K562 (cell line): ENCODE data around the gene PLXNA2. TPM values are rescaled to one million over a fixed set of nuclear protein-coding genes. Genes with fewer than 3 reads are reported as not detected.

Experiments used
- FOXP1 ChIP-seq: sonication (generic); formaldehyde crosslinking; IDR thresholded peaks from 2 replicates; pipeline ENCODE4 v1.8.0; 2022; ENCODE audit warnings: mild to moderate bottlenecking, missing genetic modification reagents
- GABPB2 ChIP-seq: fragments of 250-450 bp; sonication (Bioruptor Pico); conservative IDR thresholded peaks from 2 replicates; pipeline ENCODE4 v1.5.1; 2021; ENCODE audit warnings: mild to moderate bottlenecking
- KAT7 ChIP-seq: sonication (generic); formaldehyde crosslinking; IDR thresholded peaks from 2 replicates; pipeline ENCODE4 v1.8.0; 2022; ENCODE audit warnings: missing genetic modification reagents, mild to moderate bottlenecking, borderline replicate concordance
- POLR3A ChIP-seq: IDR thresholded peaks from 2 replicates; pipeline ENCODE4 v1.6.1; 2011; ENCODE audit warnings: borderline replicate concordance, mild to moderate bottlenecking, moderate library complexity; ENCODE audit not compliant: insufficient read length, insufficient read depth; ENCODE audit errors: extremely low read depth
- PRDM10 ChIP-seq: fragments of 450-650 bp; IDR thresholded peaks from 2 replicates; pipeline ENCODE4 v1.6.1; 2018; ENCODE audit not compliant: partially characterized antibody
- RBM34 ChIP-seq: fragments of 200-400 bp; formaldehyde crosslinking; IDR thresholded peaks from 2 replicates; pipeline ENCODE4 v1.6.1; 2018; ENCODE audit warnings: low read length, borderline replicate concordance; ENCODE audit not compliant: insufficient read depth
- polyA plus RNA-seq, 8 experiments: library from polyadenylated mRNA; depleted of rRNA in 4 of 8; stranded (reverse) in 5 of 8; unstranded in 3 of 8; fragments of >200 nt; fragmentation: Nextera tagmentation in 2 of 8; fragmentation: Illumina TruSeq in 1 of 8; extraction: Ambion mirVana in 2 of 8; extraction: Trizol in 1 of 8; gene quantifications; 2 replicates each; pipeline versions ENCODE4 v1.2.1 to v1.2.3, GENCODE V29; 2011 to 2014; ENCODE audit warnings: inconsistent platforms in 1 of 8, missing spikeins in 1 of 8
- total RNA-seq, 7 experiments: library from RNA; depleted of rRNA in 6 of 7; stranded (reverse); fragments of >200 nt in 6 of 7; fragmentation: Illumina TruSeq in 2 of 7; extraction: Trizol in 2 of 7; gene quantifications; 2 replicates each; pipeline versions ENCODE4 v1.2.1 to v1.2.3, GENCODE V29; 2011 to 2021; ENCODE audit warnings: low replicate concordance in 1 of 7
- TF ChIP-seq, protein P1 (sequence below): fragments of 450-650 bp; IDR thresholded peaks from 2 replicates; pipeline ENCODE4 v1.7.0; 2016; ENCODE audit warnings: borderline replicate concordance
- TF ChIP-seq, protein P2 (sequence below): fragments of 250-450 bp; sonication (Bioruptor Pico); IDR thresholded peaks from 2 replicates; pipeline ENCODE4 v1.8.0; 2021; ENCODE audit warnings: moderate library complexity, mild to moderate bottlenecking, inconsistent platforms
- TF ChIP-seq, protein P3 (sequence below): fragments of 200-600 bp; sonication (generic); IDR thresholded peaks from one replicate; pipeline ENCODE4 v1.6.1; 2012; ENCODE audit warnings: mild to moderate bottlenecking, low read depth, low read length, inconsistent platforms

PLXNA2 gene
- total and polyA plus RNA-seq, 9 of the 15 experiments (the other 6 are each of a cell fraction or from before 2014, with no cell fraction given), result 0.01 to 1.3 (median 0.32) TPM

GRCh38 chr1:208235982-208236761, 8.0 kb downstream of the PLXNA2 start (continued):
- no peak for TF ChIP-seq PRDM10
- no peak for TF ChIP-seq RBM34
- no peak for TF ChIP-seq GABPB2 (CRISPR knock-in tag)
- TF ChIP-seq KAT7 (CRISPR knock-in tag), result peak; percentile 77; the same call in 1 of the 2 replicates
- TF ChIP-seq, protein P1, sequence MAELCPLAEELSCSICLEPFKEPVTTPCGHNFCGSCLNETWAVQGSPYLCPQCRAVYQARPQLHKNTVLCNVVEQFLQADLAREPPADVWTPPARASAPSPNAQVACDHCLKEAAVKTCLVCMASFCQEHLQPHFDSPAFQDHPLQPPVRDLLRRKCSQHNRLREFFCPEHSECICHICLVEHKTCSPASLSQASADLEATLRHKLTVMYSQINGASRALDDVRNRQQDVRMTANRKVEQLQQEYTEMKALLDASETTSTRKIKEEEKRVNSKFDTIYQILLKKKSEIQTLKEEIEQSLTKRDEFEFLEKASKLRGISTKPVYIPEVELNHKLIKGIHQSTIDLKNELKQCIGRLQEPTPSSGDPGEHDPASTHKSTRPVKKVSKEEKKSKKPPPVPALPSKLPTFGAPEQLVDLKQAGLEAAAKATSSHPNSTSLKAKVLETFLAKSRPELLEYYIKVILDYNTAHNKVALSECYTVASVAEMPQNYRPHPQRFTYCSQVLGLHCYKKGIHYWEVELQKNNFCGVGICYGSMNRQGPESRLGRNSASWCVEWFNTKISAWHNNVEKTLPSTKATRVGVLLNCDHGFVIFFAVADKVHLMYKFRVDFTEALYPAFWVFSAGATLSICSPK, result no peak
- TF ChIP-seq POLR3A, result no peak
- TF ChIP-seq, protein P2, sequence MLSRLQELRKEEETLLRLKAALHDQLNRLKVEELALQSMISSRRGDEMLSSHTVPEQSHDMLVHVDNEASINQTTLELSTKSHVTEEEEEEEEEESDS, result no peak
- TF ChIP-seq, protein P3, sequence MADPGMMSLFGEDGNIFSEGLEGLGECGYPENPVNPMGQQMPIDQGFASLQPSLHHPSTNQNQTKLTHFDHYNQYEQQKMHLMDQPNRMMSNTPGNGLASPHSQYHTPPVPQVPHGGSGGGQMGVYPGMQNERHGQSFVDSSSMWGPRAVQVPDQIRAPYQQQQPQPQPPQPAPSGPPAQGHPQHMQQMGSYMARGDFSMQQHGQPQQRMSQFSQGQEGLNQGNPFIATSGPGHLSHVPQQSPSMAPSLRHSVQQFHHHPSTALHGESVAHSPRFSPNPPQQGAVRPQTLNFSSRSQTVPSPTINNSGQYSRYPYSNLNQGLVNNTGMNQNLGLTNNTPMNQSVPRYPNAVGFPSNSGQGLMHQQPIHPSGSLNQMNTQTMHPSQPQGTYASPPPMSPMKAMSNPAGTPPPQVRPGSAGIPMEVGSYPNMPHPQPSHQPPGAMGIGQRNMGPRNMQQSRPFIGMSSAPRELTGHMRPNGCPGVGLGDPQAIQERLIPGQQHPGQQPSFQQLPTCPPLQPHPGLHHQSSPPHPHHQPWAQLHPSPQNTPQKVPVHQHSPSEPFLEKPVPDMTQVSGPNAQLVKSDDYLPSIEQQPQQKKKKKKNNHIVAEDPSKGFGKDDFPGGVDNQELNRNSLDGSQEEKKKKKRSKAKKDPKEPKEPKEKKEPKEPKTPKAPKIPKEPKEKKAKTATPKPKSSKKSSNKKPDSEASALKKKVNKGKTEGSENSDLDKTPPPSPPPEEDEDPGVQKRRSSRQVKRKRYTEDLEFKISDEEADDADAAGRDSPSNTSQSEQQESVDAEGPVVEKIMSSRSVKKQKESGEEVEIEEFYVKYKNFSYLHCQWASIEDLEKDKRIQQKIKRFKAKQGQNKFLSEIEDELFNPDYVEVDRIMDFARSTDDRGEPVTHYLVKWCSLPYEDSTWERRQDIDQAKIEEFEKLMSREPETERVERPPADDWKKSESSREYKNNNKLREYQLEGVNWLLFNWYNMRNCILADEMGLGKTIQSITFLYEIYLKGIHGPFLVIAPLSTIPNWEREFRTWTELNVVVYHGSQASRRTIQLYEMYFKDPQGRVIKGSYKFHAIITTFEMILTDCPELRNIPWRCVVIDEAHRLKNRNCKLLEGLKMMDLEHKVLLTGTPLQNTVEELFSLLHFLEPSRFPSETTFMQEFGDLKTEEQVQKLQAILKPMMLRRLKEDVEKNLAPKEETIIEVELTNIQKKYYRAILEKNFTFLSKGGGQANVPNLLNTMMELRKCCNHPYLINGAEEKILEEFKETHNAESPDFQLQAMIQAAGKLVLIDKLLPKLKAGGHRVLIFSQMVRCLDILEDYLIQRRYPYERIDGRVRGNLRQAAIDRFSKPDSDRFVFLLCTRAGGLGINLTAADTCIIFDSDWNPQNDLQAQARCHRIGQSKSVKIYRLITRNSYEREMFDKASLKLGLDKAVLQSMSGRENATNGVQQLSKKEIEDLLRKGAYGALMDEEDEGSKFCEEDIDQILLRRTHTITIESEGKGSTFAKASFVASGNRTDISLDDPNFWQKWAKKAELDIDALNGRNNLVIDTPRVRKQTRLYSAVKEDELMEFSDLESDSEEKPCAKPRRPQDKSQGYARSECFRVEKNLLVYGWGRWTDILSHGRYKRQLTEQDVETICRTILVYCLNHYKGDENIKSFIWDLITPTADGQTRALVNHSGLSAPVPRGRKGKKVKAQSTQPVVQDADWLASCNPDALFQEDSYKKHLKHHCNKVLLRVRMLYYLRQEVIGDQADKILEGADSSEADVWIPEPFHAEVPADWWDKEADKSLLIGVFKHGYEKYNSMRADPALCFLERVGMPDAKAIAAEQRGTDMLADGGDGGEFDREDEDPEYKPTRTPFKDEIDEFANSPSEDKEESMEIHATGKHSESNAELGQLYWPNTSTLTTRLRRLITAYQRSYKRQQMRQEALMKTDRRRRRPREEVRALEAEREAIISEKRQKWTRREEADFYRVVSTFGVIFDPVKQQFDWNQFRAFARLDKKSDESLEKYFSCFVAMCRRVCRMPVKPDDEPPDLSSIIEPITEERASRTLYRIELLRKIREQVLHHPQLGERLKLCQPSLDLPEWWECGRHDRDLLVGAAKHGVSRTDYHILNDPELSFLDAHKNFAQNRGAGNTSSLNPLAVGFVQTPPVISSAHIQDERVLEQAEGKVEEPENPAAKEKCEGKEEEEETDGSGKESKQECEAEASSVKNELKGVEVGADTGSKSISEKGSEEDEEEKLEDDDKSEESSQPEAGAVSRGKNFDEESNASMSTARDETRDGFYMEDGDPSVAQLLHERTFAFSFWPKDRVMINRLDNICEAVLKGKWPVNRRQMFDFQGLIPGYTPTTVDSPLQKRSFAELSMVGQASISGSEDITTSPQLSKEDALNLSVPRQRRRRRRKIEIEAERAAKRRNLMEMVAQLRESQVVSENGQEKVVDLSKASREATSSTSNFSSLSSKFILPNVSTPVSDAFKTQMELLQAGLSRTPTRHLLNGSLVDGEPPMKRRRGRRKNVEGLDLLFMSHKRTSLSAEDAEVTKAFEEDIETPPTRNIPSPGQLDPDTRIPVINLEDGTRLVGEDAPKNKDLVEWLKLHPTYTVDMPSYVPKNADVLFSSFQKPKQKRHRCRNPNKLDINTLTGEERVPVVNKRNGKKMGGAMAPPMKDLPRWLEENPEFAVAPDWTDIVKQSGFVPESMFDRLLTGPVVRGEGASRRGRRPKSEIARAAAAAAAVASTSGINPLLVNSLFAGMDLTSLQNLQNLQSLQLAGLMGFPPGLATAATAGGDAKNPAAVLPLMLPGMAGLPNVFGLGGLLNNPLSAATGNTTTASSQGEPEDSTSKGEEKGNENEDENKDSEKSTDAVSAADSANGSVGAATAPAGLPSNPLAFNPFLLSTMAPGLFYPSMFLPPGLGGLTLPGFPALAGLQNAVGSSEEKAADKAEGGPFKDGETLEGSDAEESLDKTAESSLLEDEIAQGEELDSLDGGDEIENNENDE, result no peak
- no peak for TF ChIP-seq FOXP1 (CRISPR knock-in tag)
